Measurements from ENCODE around the gene KCTD10.

The KCTD10 gene

GRCh38 chr12:109450980-109451379, 26.1 kb downstream of the KCTD10 start:
- no peak for TF ChIP-seq CREB1 (IDR thresholded peaks at IDR 0.05; ENCODE audit: low read depth)
- no peak for TF ChIP-seq ZBTB7A (IDR thresholded peaks at IDR 0.05; ENCODE audit: low read depth)
- TF ChIP-seq EP300 (IDR thresholded peaks at IDR 0.05; ENCODE audit: borderline replicate concordance), result no peak
- no peak for TF ChIP-seq TEAD4 (IDR thresholded peaks at IDR 0.05)
- no peak for TF ChIP-seq USF1 (IDR thresholded peaks at IDR 0.05)
- TF ChIP-seq RAD21 (IDR thresholded peaks at IDR 0.05; ENCODE audit: low read depth), result no peak
- no peak for TF ChIP-seq CEBPB (IDR thresholded peaks at IDR 0.05)
- TF ChIP-seq EGR1 (IDR thresholded peaks at IDR 0.05), result no peak
- TF ChIP-seq YY1 (IDR thresholded peaks at IDR 0.05; ENCODE audit: low read depth), result no peak
- TF ChIP-seq MAX (IDR thresholded peaks at IDR 0.05), result no peak

- TF ChIP-seq RAD21 (IDR thresholded peaks at IDR 0.05; ENCODE audit: low read depth) (peak; percentile 7; the same call in 1 of the 2 replicates), ZBTB7A (IDR thresholded peaks at IDR 0.05; ENCODE audit: low read depth) (no peak), EP300 (IDR thresholded peaks at IDR 0.05; ENCODE audit: borderline replicate concordance) (no peak), USF1 (IDR thresholded peaks at IDR 0.05) (no peak)
Observed at GRCh38 chr12:109449845-109450532, 27.1 kb downstream of the KCTD10 start.

GRCh38 chr12:109448707-109449390, 28.3 kb downstream of the KCTD10 start:
- TF ChIP-seq TAF1 (IDR thresholded peaks at IDR 0.05; ENCODE audit: low read depth) (no peak), RAD21 (IDR thresholded peaks at IDR 0.05; ENCODE audit: low read depth) (no peak), YY1 (IDR thresholded peaks at IDR 0.05; ENCODE audit: low read depth) (no peak), REST (IDR thresholded peaks at IDR 0.05; ENCODE audit: low read depth) (no peak), CREB1 (IDR thresholded peaks at IDR 0.05; ENCODE audit: low read depth) (no peak), TEAD4 (IDR thresholded peaks at IDR 0.05) (no peak), ZBTB7A (IDR thresholded peaks at IDR 0.05; ENCODE audit: low read depth) (no peak), MAX (IDR thresholded peaks at IDR 0.05) (no peak), TCF12 (IDR thresholded peaks at IDR 0.05; ENCODE audit: low read depth) (no peak), EGR1 (IDR thresholded peaks at IDR 0.05) (no peak), USF1 (IDR thresholded peaks at IDR 0.05) (no peak), EP300 (IDR thresholded peaks at IDR 0.05; ENCODE audit: borderline replicate concordance) (no peak)

GRCh38 chr12:109448272-109448671, 28.8 kb downstream of the KCTD10 start:
- no peak for TF ChIP-seq REST (IDR thresholded peaks at IDR 0.05; ENCODE audit: low read depth)
- TF ChIP-seq RAD21 (IDR thresholded peaks at IDR 0.05; ENCODE audit: low read depth), result no peak
- no peak for TF ChIP-seq TAF1 (IDR thresholded peaks at IDR 0.05; ENCODE audit: low read depth)
- no peak for TF ChIP-seq FOXM1 (IDR thresholded peaks at IDR 0.05; ENCODE audit: borderline replicate concordance, low read depth)
- no peak for TF ChIP-seq USF1 (IDR thresholded peaks at IDR 0.05)
- no peak for TF ChIP-seq EP300 (IDR thresholded peaks at IDR 0.05; ENCODE audit: borderline replicate concordance)
- TF ChIP-seq TEAD4 (IDR thresholded peaks at IDR 0.05), result no peak
- TF ChIP-seq TCF12 (IDR thresholded peaks at IDR 0.05; ENCODE audit: low read depth), result no peak
- no peak for TF ChIP-seq EGR1 (IDR thresholded peaks at IDR 0.05)
- TF ChIP-seq MAX (IDR thresholded peaks at IDR 0.05), result no peak
- TF ChIP-seq YY1 (IDR thresholded peaks at IDR 0.05; ENCODE audit: low read depth), result no peak
- no peak for TF ChIP-seq CEBPB (IDR thresholded peaks at IDR 0.05)
- TF ChIP-seq ZBTB7A (IDR thresholded peaks at IDR 0.05; ENCODE audit: low read depth), result no peak
- TF ChIP-seq NFIC (IDR thresholded peaks at IDR 0.05), result no peak
- no peak for TF ChIP-seq CREB1 (IDR thresholded peaks at IDR 0.05; ENCODE audit: low read depth)

Measured in Ishikawa (cell line).